Left lung (tissue), 10 donors: ENCODE results near the gene GRB10. TPM values are rescaled to one million over a fixed set of nuclear protein-coding genes. Genes with fewer than 3 reads are reported as not detected.

Experiments
- ATAC-seq: fragments of 200-7000 bp; cut with Tn5 transposase; one replicate; pipeline ENCODE4 v1.9.1; 2020; ENCODE audit warnings: moderate library complexity
- DNase-seq, 4 donors: peaks; one replicate each; pipeline ENCODE4 v3.0.0-alpha.2; 2013 to 2020
- H3K27ac ChIP-seq, 2 donors: fragments of 200-600 bp; sonication (generic) in 1 of 2; one replicate each; pipeline versions ENCODE4 v1.5.0 to v1.8.0; 2020 to 2021
- H3K27me3 ChIP-seq, 2 donors: fragments of 200-600 bp; sonication (generic) in 1 of 2; one replicate each; pipeline versions ENCODE4 v1.5.0 to v1.8.0; 2020 to 2021
- H3K36me3 ChIP-seq, 2 donors: fragments of 200-600 bp; sonication (generic) in 1 of 2; one replicate each; pipeline versions ENCODE4 v1.5.0 to v1.8.0; 2020 to 2021
- H3K4me1 ChIP-seq, 2 donors: fragments of 200-600 bp; one replicate each; pipeline ENCODE4 v1.8.0; 2021
- H3K4me3 ChIP-seq, 2 donors: fragments of 200-600 bp; sonication (generic) in 1 of 2; one replicate each; pipeline versions ENCODE4 v1.5.0 to v1.8.0; 2020 to 2021; ENCODE audit warnings: mild to moderate bottlenecking in 1 of 2
- H3K9me3 ChIP-seq, 2 donors: fragments of 200-600 bp; sonication (generic) in 1 of 2; one replicate each; pipeline versions ENCODE4 v1.5.0 to v1.8.0; 2020 to 2021
- intact Hi-C, 2 donors: fragments of 100-400 bp; cut with DNase I; formaldehyde crosslinking; loops; one replicate each; pipeline versions ENCODE4 v1.11.2 to v1.14.2; 2022
- polyA plus RNA-seq, 6 donors: library from polyadenylated mRNA; unstranded; fragments of 120-200 nt; gene quantifications; one replicate each; pipeline ENCODE4 v1.2.1, GENCODE V29; 2013; ENCODE audit not compliant: insufficient read length in 6 of 6
- total RNA-seq, 2 donors: library from RNA; stranded (reverse); fragmentation: NEBNext Ultra II Directional; extraction: Animal tissue kit (Norgen Biotek cat#: 25700); gene quantifications; one replicate each; pipeline ENCODE4 v1.2.1, GENCODE V29; 2021
- TF ChIP-seq, protein P1 (sequence below), 2 donors: fragments of 200-600 bp; sonication (generic) in 1 of 2; IDR thresholded peaks; one replicate each; pipeline versions ENCODE4 v1.5.0 to v1.8.0; 2021; ENCODE audit warnings: antibody characterized with exemption in 2 of 2
- donor health status: DM: no; HTN: yes; CAD: no.
- donor health status: DM: no; HTN: no; CAD: no.

The GRB10 gene
- total and polyA plus RNA-seq, 8 donors, result 38.8 to 58.3 (median 45.0) TPM

DNA sequence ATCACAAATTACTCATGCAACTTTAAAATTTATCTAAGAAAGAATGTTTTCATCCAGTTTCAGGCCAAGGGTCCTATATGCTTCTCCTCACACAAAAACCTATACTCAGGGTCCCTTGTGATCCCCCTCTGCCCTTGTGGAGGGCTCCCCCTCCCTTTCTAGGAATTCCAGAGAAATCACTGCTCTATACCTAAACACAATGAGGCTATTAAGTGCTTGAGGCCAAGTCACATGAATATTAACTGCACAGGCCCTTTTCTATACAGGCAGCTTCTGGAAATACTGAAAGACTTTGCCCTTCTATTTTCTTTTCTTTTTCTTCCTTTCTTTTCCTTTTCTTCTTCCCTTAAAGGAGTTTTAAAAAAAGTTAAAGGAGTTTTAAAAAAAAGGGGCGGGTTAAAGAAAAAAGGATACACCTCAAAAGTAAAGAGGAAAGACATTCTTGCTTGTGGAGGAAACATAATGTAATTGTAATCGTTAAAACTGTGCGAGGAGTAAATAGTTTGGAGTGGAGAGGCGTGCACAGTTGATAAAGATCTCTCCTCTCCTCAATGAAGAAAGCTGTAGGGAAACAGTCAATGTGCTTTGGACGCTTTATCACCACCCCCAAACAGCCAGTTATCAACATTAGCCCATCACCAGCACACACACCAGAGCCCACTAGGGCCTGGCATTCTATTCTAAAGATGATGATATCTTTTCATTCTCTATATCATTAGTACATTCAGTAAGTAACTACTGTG, 16.4 kb downstream of the GRB10 start:
- intact Hi-C loops, result no loop called here
- no peak for ATAC-seq
- H3K4me1 ChIP-seq, result peaks cover 0 to 19% of the 10 kb centered on the region in 2 donors
- peaks cover 0 to 3% of the 10 kb centered on the region in 2 donors for H3K36me3 ChIP-seq
- H3K9me3 ChIP-seq, result peaks cover 0 to 2% of the 10 kb centered on the region in 2 donors
- H3K27me3 ChIP-seq, result no peaks in the 10 kb centered on the region
- DNase-seq, result no peak
- H3K27ac ChIP-seq, result no peak overlapping the region
- no peak overlapping the region for H3K4me3 ChIP-seq
- TF ChIP-seq, protein P1, sequence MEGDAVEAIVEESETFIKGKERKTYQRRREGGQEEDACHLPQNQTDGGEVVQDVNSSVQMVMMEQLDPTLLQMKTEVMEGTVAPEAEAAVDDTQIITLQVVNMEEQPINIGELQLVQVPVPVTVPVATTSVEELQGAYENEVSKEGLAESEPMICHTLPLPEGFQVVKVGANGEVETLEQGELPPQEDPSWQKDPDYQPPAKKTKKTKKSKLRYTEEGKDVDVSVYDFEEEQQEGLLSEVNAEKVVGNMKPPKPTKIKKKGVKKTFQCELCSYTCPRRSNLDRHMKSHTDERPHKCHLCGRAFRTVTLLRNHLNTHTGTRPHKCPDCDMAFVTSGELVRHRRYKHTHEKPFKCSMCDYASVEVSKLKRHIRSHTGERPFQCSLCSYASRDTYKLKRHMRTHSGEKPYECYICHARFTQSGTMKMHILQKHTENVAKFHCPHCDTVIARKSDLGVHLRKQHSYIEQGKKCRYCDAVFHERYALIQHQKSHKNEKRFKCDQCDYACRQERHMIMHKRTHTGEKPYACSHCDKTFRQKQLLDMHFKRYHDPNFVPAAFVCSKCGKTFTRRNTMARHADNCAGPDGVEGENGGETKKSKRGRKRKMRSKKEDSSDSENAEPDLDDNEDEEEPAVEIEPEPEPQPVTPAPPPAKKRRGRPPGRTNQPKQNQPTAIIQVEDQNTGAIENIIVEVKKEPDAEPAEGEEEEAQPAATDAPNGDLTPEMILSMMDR (IDR thresholded peaks at IDR 0.05), result no peak

DNA sequence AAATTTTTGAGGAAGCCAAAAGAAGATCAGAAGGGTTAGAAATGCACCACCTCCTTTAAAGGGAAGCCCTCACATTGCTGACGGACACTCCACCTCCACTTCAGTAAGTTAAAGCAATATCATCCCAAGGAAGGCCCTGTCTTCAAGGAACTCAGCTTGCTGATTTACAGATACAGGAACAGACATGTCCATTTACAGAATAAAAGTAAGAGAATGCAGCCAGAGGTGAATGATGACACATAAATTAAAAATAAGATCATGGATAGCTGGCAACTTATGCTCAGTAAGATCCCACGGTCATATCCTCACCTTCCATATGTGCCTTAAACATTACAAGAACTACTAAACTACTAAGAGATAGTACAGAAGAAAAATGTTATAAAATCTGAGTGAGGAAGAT, 20.4 kb downstream of the GRB10 start:
- Histone ChIP-seq H3K36me3 (peaks cover 0 to 3% of the 10 kb centered on the region in 2 donors), H3K27ac (no peak overlapping the region), H3K9me3 (peaks cover 0 to 2% of the 10 kb centered on the region in 2 donors), H3K27me3 (no peaks in the 10 kb centered on the region), H3K4me1 (peaks cover 0 to 23% of the 10 kb centered on the region in 2 donors), H3K4me3 (no peak overlapping the region)
- ATAC-seq (no peak), DNase-seq (no peak)
- intact Hi-C loops, result no loop called here
- TF ChIP-seq, protein P1 (IDR thresholded peaks at IDR 0.05), result no peak

DNA sequence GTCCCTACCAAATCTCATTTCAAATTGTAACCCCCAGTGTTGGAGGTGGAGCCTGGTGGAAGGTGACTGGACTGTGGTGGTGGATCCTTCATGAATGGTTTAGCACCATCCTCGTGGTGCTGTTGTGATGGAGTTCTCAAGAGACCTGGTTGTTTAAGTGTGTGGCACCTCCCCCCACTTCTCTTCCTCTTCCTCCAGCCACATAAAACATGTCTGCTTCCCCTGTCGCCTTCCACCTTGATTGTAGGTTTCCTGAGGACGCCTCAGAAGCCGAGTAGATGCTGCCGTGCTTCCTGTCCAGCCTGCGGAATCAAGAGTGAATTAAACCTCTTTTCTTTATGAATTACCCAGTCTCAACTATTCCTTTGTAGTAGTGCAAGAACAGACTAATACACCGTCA, 21.0 kb downstream of the GRB10 start:
- H3K4me3 ChIP-seq, result no peak overlapping the region
- H3K9me3 ChIP-seq, result peaks cover 0 to 2% of the 10 kb centered on the region in 2 donors
- H3K36me3 ChIP-seq, result no peaks in the 10 kb centered on the region
- TF ChIP-seq, protein P1 (IDR thresholded peaks at IDR 0.05), result no peak
- DNase-seq, result no peak
- no peak overlapping the region for H3K27ac ChIP-seq
- H3K27me3 ChIP-seq, result no peaks in the 10 kb centered on the region
- peaks cover 0 to 17% of the 10 kb centered on the region in 2 donors for H3K4me1 ChIP-seq
- ATAC-seq, result no peak
- intact Hi-C loops, result no loop called here

DNA sequence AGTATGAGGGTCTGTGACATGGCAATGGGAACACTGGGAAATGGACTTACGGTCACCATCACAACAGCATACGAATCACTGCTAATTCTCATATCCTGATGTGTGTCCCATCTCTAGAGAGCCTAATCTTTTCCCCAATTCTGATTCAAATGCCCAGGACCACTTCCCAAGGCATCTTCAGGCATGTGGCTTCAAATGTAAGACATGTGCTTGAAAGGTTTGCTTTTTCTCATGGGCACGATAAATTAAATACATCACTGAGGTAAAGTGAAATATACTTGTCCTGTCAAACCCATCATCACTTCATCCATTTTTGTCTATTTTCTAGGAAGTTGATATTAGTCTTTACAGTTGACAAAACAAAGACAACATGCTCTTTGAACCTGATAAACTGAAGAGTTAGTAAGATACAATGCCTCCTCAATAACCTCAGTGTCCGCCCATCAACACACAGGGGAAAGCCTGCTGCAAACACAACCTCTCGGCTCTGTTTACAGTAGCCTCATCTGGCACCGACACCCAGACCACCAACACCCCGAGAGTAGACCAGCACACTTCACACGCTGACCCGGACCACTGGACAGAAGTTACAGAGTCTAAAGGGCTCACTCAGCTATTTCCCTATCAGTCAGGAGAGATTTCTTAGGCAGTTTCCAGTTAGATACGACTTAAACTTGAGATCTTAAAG, 24.8 kb downstream of the GRB10 start:
- no peak overlapping the region for H3K4me3 ChIP-seq
- no peak overlapping the region for H3K27ac ChIP-seq
- DNase-seq, result no peak
- H3K36me3 ChIP-seq, result peaks cover 0 to 26% of the 10 kb centered on the region in 2 donors
- TF ChIP-seq, protein P1 (IDR thresholded peaks at IDR 0.05), result no peak
- no peaks in the 10 kb centered on the region for H3K27me3 ChIP-seq
- intact Hi-C loops, result no loop called here
- ATAC-seq, result no peak
- H3K4me1 ChIP-seq, result peaks cover 0 to 16% of the 10 kb centered on the region in 2 donors
- H3K9me3 ChIP-seq, result no peaks in the 10 kb centered on the region

DNA sequence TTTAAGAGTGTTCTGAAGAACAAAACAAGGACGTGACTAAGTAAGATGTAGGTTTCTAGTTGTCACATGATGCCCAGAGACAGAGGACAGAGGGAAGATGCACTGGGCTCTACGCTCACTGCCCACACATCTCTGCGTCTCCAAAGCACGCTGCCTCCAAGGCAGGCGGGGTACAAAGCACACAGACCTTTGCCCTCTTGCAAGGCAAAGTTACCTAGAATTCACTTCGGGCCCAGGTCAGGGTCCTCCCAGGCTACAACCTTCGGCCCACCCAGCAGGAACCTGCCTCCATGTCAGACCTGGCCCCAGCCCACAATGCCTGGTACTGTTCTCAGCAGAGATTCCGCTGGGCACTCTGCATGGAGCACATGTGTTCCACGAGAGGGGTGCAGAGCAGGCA, 26.5 kb downstream of the GRB10 start:
- intact Hi-C loops, result no loop called here
- no peak for DNase-seq
- H3K27ac ChIP-seq, result no peak overlapping the region
- H3K4me1 ChIP-seq, result peaks cover 0 to 6% of the 10 kb centered on the region in 2 donors
- H3K9me3 ChIP-seq, result no peaks in the 10 kb centered on the region
- TF ChIP-seq, protein P1 (IDR thresholded peaks at IDR 0.05), result no peak
- H3K36me3 ChIP-seq, result peaks cover 0 to 26% of the 10 kb centered on the region in 2 donors
- H3K4me3 ChIP-seq, result no peak overlapping the region
- ATAC-seq, result no peak
- no peaks in the 10 kb centered on the region for H3K27me3 ChIP-seq
